ENCODE data around the gene ZNF821.
"Not testable (repeated sequence)": the region's sequence is repeated elsewhere in the genome, so short reads cannot be mapped to it uniquely, and the experiment has no call there.

DNA sequence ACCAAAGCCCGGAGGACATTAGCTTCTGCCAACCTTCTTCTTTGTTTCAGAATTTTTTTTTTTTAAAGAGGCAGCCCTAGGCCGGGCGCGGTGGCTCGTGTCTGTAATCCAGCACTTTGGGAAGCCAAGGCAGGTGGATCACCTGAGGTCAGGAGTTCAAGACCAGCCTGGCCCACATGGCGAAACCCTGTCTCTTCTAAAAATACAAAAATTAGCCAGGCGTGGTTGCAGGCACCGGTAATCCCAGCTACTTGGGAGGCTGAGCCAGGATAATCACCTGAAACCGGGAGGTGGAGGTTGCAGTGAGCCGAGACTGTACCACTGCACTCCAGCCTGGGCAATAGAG, 66.9 kb downstream of the ZNF821 start:
- TF ChIP-seq, protein P1, sequence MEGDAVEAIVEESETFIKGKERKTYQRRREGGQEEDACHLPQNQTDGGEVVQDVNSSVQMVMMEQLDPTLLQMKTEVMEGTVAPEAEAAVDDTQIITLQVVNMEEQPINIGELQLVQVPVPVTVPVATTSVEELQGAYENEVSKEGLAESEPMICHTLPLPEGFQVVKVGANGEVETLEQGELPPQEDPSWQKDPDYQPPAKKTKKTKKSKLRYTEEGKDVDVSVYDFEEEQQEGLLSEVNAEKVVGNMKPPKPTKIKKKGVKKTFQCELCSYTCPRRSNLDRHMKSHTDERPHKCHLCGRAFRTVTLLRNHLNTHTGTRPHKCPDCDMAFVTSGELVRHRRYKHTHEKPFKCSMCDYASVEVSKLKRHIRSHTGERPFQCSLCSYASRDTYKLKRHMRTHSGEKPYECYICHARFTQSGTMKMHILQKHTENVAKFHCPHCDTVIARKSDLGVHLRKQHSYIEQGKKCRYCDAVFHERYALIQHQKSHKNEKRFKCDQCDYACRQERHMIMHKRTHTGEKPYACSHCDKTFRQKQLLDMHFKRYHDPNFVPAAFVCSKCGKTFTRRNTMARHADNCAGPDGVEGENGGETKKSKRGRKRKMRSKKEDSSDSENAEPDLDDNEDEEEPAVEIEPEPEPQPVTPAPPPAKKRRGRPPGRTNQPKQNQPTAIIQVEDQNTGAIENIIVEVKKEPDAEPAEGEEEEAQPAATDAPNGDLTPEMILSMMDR (IDR thresholded peaks at IDR 0.05; ENCODE audit: poor library complexity), result not testable (repeated sequence)
- not testable (repeated sequence) for TF ChIP-seq EZH2 (IDR thresholded peaks at IDR 0.05; ENCODE audit: borderline replicate concordance)
